ENCODE measurements around the gene C1R. TPM values are rescaled to one million over a fixed set of nuclear protein-coding genes. Genes with fewer than 3 reads are reported as not detected.

The C1R gene
- total and polyA plus RNA-seq, 2 of the 8 experiments (the other 6 are each of a cell fraction or from before 2014, with no cell fraction given), result 6.9 to 16.3 TPM

GRCh38 chr12:7125632-7126227 lies 33.5 kb upstream of the C1R start:
- Histone ChIP-seq H4K8ac (ENCODE audit: extremely low read depth, insufficient read depth, low read length) (no peak overlapping the region), H3K14ac (ENCODE audit: insufficient read length) (no peak overlapping the region), H3K56ac (replicated peaks; ENCODE audit: insufficient read length, low read depth, low read length) (no peak overlapping the region), H3K9me3 (ENCODE audit: insufficient read depth in 2 of 2, low read depth in 1 of 2, low read length in 1 of 2) (no peaks in the 10 kb centered on the region), H2AK5ac (ENCODE audit: low read depth, low read length) (no peak overlapping the region), H3K23ac (ENCODE audit: insufficient read length) (no peak overlapping the region), H4K5ac (ENCODE audit: insufficient read length, low read depth, low read length) (no peak overlapping the region), H4K91ac (replicated peaks; ENCODE audit: insufficient read length, low read length) (no peak overlapping the region), H3K79me1 (ENCODE audit: low read depth, low read length) (no peaks in the 10 kb centered on the region), H3K79me2 (ENCODE audit: control insufficient read depth in 1 of 2, insufficient read depth in 2 of 2, low read length in 2 of 2) (no peaks in the 10 kb centered on the region), H3K4ac (replicated peaks; ENCODE audit: insufficient read length, low read depth, low read length) (no peak overlapping the region), H3K4me1 (replicated peaks in 1 of 4; ENCODE audit: control insufficient read depth in 3 of 4, insufficient read depth in 4 of 4, low read length in 3 of 4) (peaks cover 0 to 14% (median 3%) of the 10 kb centered on the region in 4 experiments; a peak in 5 of 7 replicates), H3K23me2 (ENCODE audit: low read depth, low read length) (peaks cover 10% of the 10 kb centered on the region), H3K4me3 (ENCODE audit: extremely low read depth in 1 of 4, insufficient read depth in 2 of 4, low read depth in 3 of 4, low read length in 4 of 4) (no peak overlapping the region), H2BK12ac (ENCODE audit: low read depth, low read length) (no peak overlapping the region), H3K36me3 (ENCODE audit: control insufficient read depth in 2 of 4, insufficient read depth in 4 of 4, low read length in 3 of 4) (no peaks in the 10 kb centered on the region), H3K18ac (ENCODE audit: extremely low read depth, low read length) (no peak overlapping the region), H3K27ac (ENCODE audit: low read depth, low read length) (no peak overlapping the region), H2BK20ac (ENCODE audit: low read length) (no peak overlapping the region), H2BK120ac (replicated peaks; ENCODE audit: low read depth, low read length) (no peak overlapping the region), H3K27me3 (replicated peaks in 1 of 4; ENCODE audit: control insufficient read depth in 3 of 4, extremely low read depth in 1 of 4, insufficient read depth in 3 of 4, low read length in 3 of 4) (peaks cover 0 to 9% (median 5%) of the 10 kb centered on the region in 4 experiments; a peak in 5 of 7 replicates), H3K4me2 (ENCODE audit: insufficient read depth in 1 of 2, low read depth in 2 of 2, low read length in 2 of 2) (no peak overlapping the region), H3K9ac (replicated peaks in 1 of 4; ENCODE audit: extremely low read depth in 1 of 4, low read depth in 3 of 4, low read length in 3 of 4) (no peak overlapping the region), H4K20me1 (replicated peaks in 1 of 2; ENCODE audit: control insufficient read depth in 1 of 2, insufficient read depth in 2 of 2, low read length in 2 of 2) (no peaks in the 10 kb centered on the region), H2BK5ac (ENCODE audit: low read depth, low read length) (no peak overlapping the region), H2AFZ (ENCODE audit: low read length) (no peak overlapping the region), H2BK15ac (ENCODE audit: low read length) (no peak overlapping the region)
- POLR2A ChIA-PET (ENCODE audit: partially characterized antibody), result interaction anchor here (2.1 to 4.3 kb wide), 3 partner anchors 13 to 182 kb away, joined by 5 to 25 read pairs (median 8); partner anchors contain the start of genes C12orf57, C1RL and RNU7-1
- WGBS, 2 experiments (ENCODE audit: extremely low coverage in 1 of 2, insufficient coverage in 1 of 2, insufficient read length in 1 of 2, insufficient replicate concordance in 2 of 2, low coverage in 1 of 2, low lambda C conversion rate in 2 of 2, missing lambda C conversion rate in 1 of 2), result 85% methylated on average over 4 of the region's 4 CpGs; no CpG with 5 or more reads in 1 of the 2 experiments
- DNase-seq (ENCODE audit: low read depth in 1 of 2, low spot score in 2 of 2) (no peak), FAIRE-seq (no peak)
- CTCF ChIA-PET (ENCODE audit: partially characterized antibody), result interaction anchor here (1.4 to 9.5 kb wide), 3 partner anchors 13 to 17 kb away, joined by 4 to 67 read pairs (median 34); partner anchors contain the start of gene C1RL
- TF ChIP-seq SP1 (IDR thresholded peaks at IDR 0.05; ENCODE audit: low read depth, low read length), result no peak
- no peak for TF ChIP-seq SUZ12 (IDR thresholded peaks at IDR 0.05; ENCODE audit: low read length)
- TF ChIP-seq POLR2AphosphoS5 (IDR thresholded peaks at IDR 0.05; ENCODE audit: low read depth, low read length), result no peak
- TF ChIP-seq BRCA1 (IDR thresholded peaks at IDR 0.05; ENCODE audit: low read depth, low read length), result no peak
- TF ChIP-seq MAFK (IDR thresholded peaks at IDR 0.05; ENCODE audit: low read depth, low read length), result no peak
- TF ChIP-seq, protein P1, sequence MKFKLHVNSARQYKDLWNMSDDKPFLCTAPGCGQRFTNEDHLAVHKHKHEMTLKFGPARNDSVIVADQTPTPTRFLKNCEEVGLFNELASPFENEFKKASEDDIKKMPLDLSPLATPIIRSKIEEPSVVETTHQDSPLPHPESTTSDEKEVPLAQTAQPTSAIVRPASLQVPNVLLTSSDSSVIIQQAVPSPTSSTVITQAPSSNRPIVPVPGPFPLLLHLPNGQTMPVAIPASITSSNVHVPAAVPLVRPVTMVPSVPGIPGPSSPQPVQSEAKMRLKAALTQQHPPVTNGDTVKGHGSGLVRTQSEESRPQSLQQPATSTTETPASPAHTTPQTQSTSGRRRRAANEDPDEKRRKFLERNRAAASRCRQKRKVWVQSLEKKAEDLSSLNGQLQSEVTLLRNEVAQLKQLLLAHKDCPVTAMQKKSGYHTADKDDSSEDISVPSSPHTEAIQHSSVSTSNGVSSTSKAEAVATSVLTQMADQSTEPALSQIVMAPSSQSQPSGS (IDR thresholded peaks at IDR 0.05; ENCODE audit: low read length), result no peak
- no peak for TF ChIP-seq TEAD4 (IDR thresholded peaks at IDR 0.05; ENCODE audit: low read depth, low read length)
- TF ChIP-seq, protein P2, sequence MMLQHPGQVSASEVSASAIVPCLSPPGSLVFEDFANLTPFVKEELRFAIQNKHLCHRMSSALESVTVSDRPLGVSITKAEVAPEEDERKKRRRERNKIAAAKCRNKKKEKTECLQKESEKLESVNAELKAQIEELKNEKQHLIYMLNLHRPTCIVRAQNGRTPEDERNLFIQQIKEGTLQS (IDR thresholded peaks at IDR 0.05; ENCODE audit: insufficient read depth, low read depth, low read length), result no peak
- TF ChIP-seq NANOG (IDR thresholded peaks at IDR 0.05; ENCODE audit: insufficient read depth, low read depth, low read length, poor library complexity, severe bottlenecking), result no peak
- no peak for TF ChIP-seq CBX5 (IDR thresholded peaks at IDR 0.05; ENCODE audit: low read depth, low read length)
- TF ChIP-seq RFX5 (IDR thresholded peaks at IDR 0.05; ENCODE audit: borderline replicate concordance, low read depth, low read length), result no peak
